ENCODE data around the gene BPIFB4.

DNA sequence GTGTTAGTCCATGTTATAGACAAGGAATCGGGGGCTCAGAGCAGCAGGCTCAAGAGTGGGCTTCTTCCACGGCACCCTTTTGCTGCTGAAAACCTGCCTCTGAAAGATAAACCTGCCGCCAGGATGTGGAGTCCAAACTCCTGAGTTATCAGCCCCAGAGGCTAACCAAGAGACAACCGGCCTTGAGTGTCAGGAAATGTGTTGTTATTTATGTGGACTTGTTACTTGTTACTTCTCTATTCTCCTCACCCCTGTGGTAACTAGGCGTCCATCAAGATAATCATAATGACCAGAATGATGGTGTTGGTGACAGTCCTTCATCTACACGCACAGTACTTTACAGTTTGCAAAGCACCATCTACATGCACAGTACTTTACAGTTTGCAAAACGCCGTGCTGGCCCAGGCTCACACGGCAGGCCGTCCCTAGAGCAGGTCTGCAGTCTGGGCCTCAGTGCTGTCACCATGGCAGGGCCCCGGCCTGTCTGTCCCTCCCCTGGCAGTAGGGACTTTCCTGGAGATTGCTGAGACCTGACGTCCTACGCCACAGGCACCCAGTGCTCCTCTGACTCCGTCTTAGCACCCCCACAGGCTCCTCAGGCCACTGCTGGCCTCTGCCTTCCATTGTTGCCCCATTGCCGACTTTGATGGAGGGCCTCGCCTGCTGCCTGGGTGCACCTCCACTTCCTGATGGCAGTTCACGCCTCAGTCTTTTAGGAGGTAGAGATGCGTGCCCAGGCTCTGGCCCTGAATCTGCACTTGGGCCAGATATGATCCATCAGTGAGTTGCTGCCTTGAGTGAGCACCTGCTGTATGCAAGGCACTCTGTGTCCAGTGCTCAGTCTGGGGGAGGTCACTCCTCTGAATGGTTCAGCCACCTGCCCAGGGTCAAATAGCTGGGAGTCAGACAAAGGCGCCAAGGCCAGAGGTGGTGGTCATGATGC is 9.1 kb upstream of the BPIFB4 start:
- TF ChIP-seq MAX (IDR thresholded peaks at IDR 0.05; ENCODE audit: low read depth, low read length) = no peak
- no peak for TF ChIP-seq CTCF (IDR thresholded peaks at IDR 0.05; ENCODE audit: low read depth, low read length)
- no peak for TF ChIP-seq POLR2A (IDR thresholded peaks at IDR 0.05; ENCODE audit: extremely low read depth, insufficient read length)
- TF ChIP-seq MYC (IDR thresholded peaks at IDR 0.05; ENCODE audit: low read depth, low read length) = no peak
